HEK293 (cell line): ENCODE data around the gene ECE1.
A peak's percentile ranks its signal among the peaks of the same experiment; 100 is the strongest.

Experiments used
- CTCF ChIA-PET: fragments of 350-600 bp; formaldehyde crosslinking; extraction: SDS; loops from one replicate; lab custom pipeline; 2021; ENCODE audit warnings: antibody characterized with exemption; lab: Yijun Ruan, JAX
- POLR2A ChIA-PET: fragments of 300-600 bp; formaldehyde crosslinking; extraction: SDS; loops from one replicate; lab custom pipeline; 2020; ENCODE audit warnings: antibody characterized with exemption, inconsistent platforms; lab: Yijun Ruan, JAX
- H3K27ac ChIP-seq: fragments of 200-500 bp; sonication (Bioruptor generic); 2 replicates; pipeline ENCODE4 v1.5.1; 2014; ENCODE audit warnings: low read depth, low read length, control low read depth, inconsistent platforms; ENCODE audit errors: extremely low read depth
- H3K36me3 ChIP-seq, 2 experiments: fragments of 200-500 bp in 1 of 2; sonication (Bioruptor generic) in 1 of 2; 1 replicate in 1 of 2; 2 replicates in 1 of 2; pipeline ENCODE4 v1.5.1; 2014 to 2017; ENCODE audit warnings: inconsistent platforms in 2 of 2, low read length in 2 of 2; ENCODE audit not compliant: control insufficient read depth in 2 of 2, insufficient read depth in 1 of 2
- H3K4me1 ChIP-seq: fragments of 200-500 bp; sonication (Bioruptor generic); 2 replicates; pipeline ENCODE4 v1.5.1; 2014; ENCODE audit warnings: mild to moderate bottlenecking, low read length, inconsistent platforms; ENCODE audit not compliant: control insufficient read depth, insufficient read depth
- H3K4me3 ChIP-seq: 2 replicates; pipeline ENCODE4 v1.5.1; 2011; ENCODE audit warnings: low read depth, mild to moderate bottlenecking, control low read depth, low read length, moderate library complexity
- H3K9me3 ChIP-seq: fragments of 200-500 bp; sonication (Bioruptor generic); 2 replicates; pipeline ENCODE4 v1.5.1; 2014; ENCODE audit warnings: low read depth, low read length, inconsistent platforms; ENCODE audit not compliant: control insufficient read depth, insufficient read depth
- ATF2 ChIP-seq: fragments of 450-650 bp; formaldehyde crosslinking; IDR thresholded peaks from 2 replicates; pipeline ENCODE4 v1.5.1; 2016; ENCODE audit warnings: missing biosample characterization, missing genetic modification characterization, low read depth
- GLIS1 ChIP-seq: fragments of 450-650 bp; formaldehyde crosslinking; IDR thresholded peaks from 2 replicates; pipeline ENCODE4 v1.5.1; 2016; ENCODE audit warnings: missing biosample characterization, missing genetic modification characterization
- KLF17 ChIP-seq: fragments of 450-650 bp; formaldehyde crosslinking; IDR thresholded peaks from 2 replicates; pipeline ENCODE4 v1.5.1; 2016; ENCODE audit warnings: missing biosample characterization, missing genetic modification characterization
- OSR2 ChIP-seq: fragments of 450-650 bp; formaldehyde crosslinking; IDR thresholded peaks from 2 replicates; pipeline ENCODE4 v1.5.1; 2016; ENCODE audit warnings: missing biosample characterization, missing genetic modification characterization
- PRDM10 ChIP-seq: fragments of 450-650 bp; formaldehyde crosslinking; IDR thresholded peaks from 2 replicates; pipeline ENCODE4 v1.5.1; 2016; ENCODE audit warnings: missing biosample characterization, missing genetic modification characterization
- PRDM6 ChIP-seq: fragments of 450-650 bp; formaldehyde crosslinking; IDR thresholded peaks from 2 replicates; pipeline ENCODE4 v1.5.1; 2017; ENCODE audit warnings: missing biosample characterization, missing genetic modification characterization
- SP7 ChIP-seq: fragments of 450-650 bp; formaldehyde crosslinking; IDR thresholded peaks from 2 replicates; pipeline ENCODE4 v1.5.1; 2016; ENCODE audit warnings: missing biosample characterization, missing genetic modification characterization
- ZNF248 ChIP-seq: fragments of 450-650 bp; formaldehyde crosslinking; IDR thresholded peaks from 2 replicates; pipeline ENCODE4 v1.5.1; 2017; ENCODE audit warnings: missing biosample characterization, missing genetic modification characterization
- ZNF391 ChIP-seq: fragments of 450-650 bp; formaldehyde crosslinking; IDR thresholded peaks from 2 replicates; pipeline ENCODE4 v1.5.1; 2016; ENCODE audit warnings: low read depth, missing biosample characterization, missing genetic modification characterization, borderline replicate concordance
- ZNF501 ChIP-seq: fragments of 450-650 bp; formaldehyde crosslinking; IDR thresholded peaks from 2 replicates; pipeline ENCODE4 v1.5.1; 2016; ENCODE audit warnings: missing biosample characterization, missing genetic modification characterization
- ZNF600 ChIP-seq: fragments of 450-650 bp; formaldehyde crosslinking; IDR thresholded peaks from 2 replicates; pipeline ENCODE4 v1.5.1; 2016; ENCODE audit warnings: missing biosample characterization, missing genetic modification characterization
- ZNF747 ChIP-seq: fragments of 450-650 bp; formaldehyde crosslinking; IDR thresholded peaks from 2 replicates; pipeline ENCODE4 v1.5.1; 2016; ENCODE audit warnings: missing biosample characterization, missing genetic modification characterization

ECE1 gene

GRCh38 chr1:21298981-21299391, 8.7 kb upstream of the ECE1 start (continued):
- TF ChIP-seq KLF17 (tag by site-specific recombination) (0 out of 2 replicates have a peak, but pooled peaks have one; percentile 13), ZNF747 (no peak), ZNF501 (tag by site-specific recombination) (no peak), ATF2 (tag by site-specific recombination) (peak; percentile 40; the same call in 1 of the 2 replicates), PRDM10 (tag by site-specific recombination) (0 out of 2 replicates have a peak, but pooled peaks have one; percentile 13)

- Histone ChIP-seq H3K4me1 (peaks cover 5% of the 10 kb centered on the region; the same call in 1 of the 2 replicates), H3K27ac (no peak overlapping the region), H3K36me3 (no peaks in the 10 kb centered on the region), H3K4me3 (no peak overlapping the region), H3K9me3 (no peaks in the 10 kb centered on the region)
- ChIA-PET POLR2A (no interaction called here), CTCF (interaction anchor here (0.6 to 5.9 kb wide), 4 partner anchors 36 to 78 kb away, joined by 4 to 30 read pairs (median 6); no protein-coding TSS in a partner anchor)
- 0 out of 2 replicates have a peak, but pooled peaks have one; percentile 35 for TF ChIP-seq KLF17 (tag by site-specific recombination)
- 0 out of 2 replicates have a peak, but pooled peaks have one; percentile 38 for TF ChIP-seq SP7 (tag by site-specific recombination)
- TF ChIP-seq OSR2, result 0 out of 2 replicates have a peak, but pooled peaks have one; percentile 7
- 0 out of 2 replicates have a peak, but pooled peaks have one; percentile 23 for TF ChIP-seq GLIS1 (tag by site-specific recombination)
- TF ChIP-seq ZNF600 (tag by site-specific recombination), result peak; percentile 60; the same call in 1 of the 2 replicates
- TF ChIP-seq ZNF248 (tag by site-specific recombination), result no peak
Measured at GRCh38 chr1:21297975-21298374, 7.7 kb upstream of the ECE1 start.

GRCh38 chr1:21296509-21297354, 6.5 kb upstream of the ECE1 start:
- CTCF ChIA-PET, result interaction anchor here (0.5 to 1.0 kb wide), 3 partner anchors 26 to 299 kb away, joined by 3 to 4 read pairs (median 3); no protein-coding TSS in a partner anchor
- H3K27ac ChIP-seq, result no peak overlapping the region
- POLR2A ChIA-PET, result interaction anchor here (0.6 kb wide), 1 partner anchor 676 kb away, joined by 3 read pairs; no protein-coding TSS in a partner anchor
- no peaks in the 10 kb centered on the region for H3K9me3 ChIP-seq
- peaks cover 5% of the 10 kb centered on the region; the same call in 1 of the 2 replicates for H3K4me1 ChIP-seq
- H3K36me3 ChIP-seq, result no peaks in the 10 kb centered on the region
- H3K4me3 ChIP-seq, result no peak overlapping the region
- no peak for TF ChIP-seq PRDM6 (tag by site-specific recombination)
- no peak for TF ChIP-seq ZNF391 (tag by site-specific recombination)
- TF ChIP-seq GLIS1 (tag by site-specific recombination), result peak; percentile 67
- TF ChIP-seq, all 188 proteins: peak for 1
